22Rv1 (cell line): ENCODE data around the gene SKI.

Source experiments
- H3K27ac ChIP-seq: fragments of 450-650 bp; 2 replicates; pipeline ENCODE4 v1.5.1; 2017
- CTCF ChIP-seq: fragments of 450-650 bp; IDR thresholded peaks from 2 replicates; pipeline ENCODE4 v1.5.1; 2017; ENCODE audit warnings: mild to moderate bottlenecking
- ZFX ChIP-seq: fragments of 450-650 bp; IDR thresholded peaks from 2 replicates; pipeline ENCODE4 v1.6.1; 2017; ENCODE audit warnings: antibody characterized with exemption, borderline replicate concordance

SKI gene

DNA sequence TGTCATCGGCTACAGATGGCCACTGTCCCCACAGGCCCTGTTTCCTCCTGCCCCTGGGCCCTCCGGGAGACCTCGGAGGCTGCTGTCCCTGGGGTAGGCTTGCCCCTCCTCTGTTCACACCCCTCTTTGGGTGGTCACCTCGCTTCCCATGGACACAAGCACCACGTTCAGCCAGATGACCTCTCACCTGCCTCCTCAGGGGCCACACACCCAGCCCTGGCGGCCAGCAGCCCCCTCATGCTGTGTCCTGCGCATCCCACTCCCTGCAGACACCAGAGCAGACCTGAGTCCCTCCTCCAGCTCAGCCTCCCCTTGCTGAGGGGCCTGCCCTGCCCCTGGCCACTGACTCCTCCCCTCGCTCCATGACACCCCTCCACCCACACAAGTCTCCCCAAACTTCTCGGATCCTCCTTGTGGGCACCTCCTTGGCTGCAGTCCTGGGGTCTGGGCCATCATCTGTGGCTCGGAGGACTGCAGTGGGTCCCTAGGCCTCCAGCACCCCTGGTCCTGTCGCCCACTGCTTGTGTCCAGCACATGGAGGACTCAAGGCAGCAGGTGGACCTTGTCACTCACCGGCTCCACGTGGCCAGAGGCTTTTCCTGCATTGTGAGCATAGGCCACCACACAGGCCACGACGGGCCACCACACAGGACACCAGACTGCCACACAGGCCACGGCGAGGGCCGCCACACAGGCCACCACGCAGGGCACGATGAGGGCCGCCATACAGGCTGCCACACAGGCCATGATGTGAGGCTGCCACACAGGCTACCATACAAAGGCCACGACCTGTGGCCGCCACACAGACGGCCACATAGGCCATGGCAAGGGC, 112.2 kb downstream of the SKI start:
- no peak overlapping the region for H3K27ac ChIP-seq
- no peak for TF ChIP-seq CTCF
- no peak for TF ChIP-seq ZFX

DNA sequence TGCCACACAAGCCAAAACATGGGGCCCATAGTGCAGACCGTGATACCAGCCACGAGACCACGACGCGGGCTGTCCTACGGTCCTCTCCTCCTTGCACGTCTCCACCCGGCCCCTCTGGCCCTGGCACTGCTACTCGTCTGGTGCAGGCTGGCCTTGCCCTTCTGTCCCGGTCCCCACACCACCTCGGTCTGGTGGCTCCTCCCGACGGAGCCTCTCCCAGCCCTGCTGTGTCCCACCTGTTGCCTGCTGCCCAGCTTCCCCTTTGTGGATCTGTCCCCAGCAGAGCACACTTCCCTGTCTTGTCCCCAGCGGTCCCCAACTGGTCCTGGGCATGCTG, 112.8 kb downstream of the SKI start:
- no peak overlapping the region for H3K27ac ChIP-seq
- TF ChIP-seq CTCF: no peak
- no peak for TF ChIP-seq ZFX

- TF ChIP-seq CTCF (no peak), ZFX (no peak)
- no peak overlapping the region for H3K27ac ChIP-seq
Measured at GRCh38 chr1:2341706-2342383, 113.7 kb downstream of the SKI start.

DNA sequence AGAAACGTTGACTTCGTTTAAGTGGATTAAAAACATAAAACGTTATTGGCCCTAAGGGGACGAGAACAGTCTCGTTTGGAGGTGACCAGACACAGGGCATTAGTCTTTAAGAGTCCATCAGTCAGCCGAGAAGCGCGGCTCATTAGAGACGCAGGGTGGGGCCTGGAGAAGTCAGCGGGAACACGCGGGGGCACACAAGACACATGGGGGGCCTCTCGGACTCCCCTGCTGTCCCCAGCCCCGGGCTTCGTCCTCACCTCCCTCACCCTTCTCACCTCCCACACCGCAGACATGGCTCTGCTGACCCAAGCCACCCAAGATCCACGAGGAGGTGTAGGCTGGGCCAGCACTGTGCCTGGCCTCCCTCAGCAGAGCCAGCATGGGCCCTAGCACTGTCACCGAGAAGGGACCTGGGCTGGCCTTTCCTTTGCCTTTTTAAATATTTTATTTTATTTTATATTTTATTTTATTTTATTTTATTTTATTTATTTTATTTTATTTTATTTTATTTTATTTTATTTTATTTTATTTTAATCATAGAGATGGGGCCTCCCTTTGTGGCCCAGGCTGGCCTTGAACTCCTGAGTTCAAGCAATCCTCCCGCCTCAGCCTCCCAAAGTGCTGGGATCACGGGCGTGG, 114.4 kb downstream of the SKI start:
- no peak for TF ChIP-seq CTCF
- TF ChIP-seq ZFX: no peak

DNA sequence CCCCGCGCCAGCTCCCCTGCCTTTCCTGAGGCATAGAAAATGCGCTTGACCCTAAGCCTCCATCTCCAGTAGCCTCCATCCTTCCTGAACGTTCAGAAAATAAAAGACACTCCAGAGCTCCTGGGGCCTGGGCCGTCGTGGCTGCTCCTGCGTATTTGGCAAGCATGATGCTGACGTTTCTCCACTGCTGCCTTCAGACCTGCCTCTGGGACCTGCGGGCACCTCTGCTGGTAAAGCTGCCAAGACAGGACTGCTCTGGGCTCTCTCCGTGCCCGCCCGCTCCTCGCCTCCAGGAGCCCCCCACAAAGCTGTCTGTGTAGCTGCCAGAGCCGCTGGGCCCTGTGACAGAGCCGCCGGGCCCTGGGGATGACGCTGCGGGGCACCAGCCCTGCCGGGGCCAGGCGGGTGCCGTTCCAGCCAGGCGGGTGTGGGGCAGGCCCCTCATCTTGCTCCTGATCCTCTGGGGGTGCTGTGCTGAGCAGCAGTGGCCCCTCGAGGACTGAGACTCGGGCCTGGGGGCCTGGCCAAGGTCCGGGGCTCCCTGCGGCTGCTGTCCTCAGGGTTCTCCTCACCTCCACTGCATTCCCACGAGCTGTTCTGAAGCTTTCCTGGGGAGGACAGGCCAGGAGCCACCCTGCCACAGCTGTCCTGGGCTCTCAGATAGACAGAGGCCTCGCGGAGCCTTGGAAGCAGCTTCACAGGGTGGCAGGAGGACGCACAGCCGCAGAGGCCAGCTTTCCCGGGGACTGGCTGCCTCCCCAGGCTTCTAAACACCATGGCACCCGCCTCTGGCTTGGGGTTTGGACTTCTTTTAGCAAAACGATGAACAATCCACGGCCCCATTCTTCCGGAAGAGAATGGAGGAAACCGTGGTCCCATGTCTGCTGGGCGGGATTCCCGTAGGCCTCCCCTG, 115.2 kb downstream of the SKI start:
- TF ChIP-seq ZFX (no peak), CTCF (no peak)
- no peak overlapping the region for H3K27ac ChIP-seq

More for the DNA sequence above, 114.4 kb downstream of the SKI start:
- H3K27ac ChIP-seq: no peak overlapping the region

- H3K27ac ChIP-seq: no peak overlapping the region
Measured at GRCh38 chr1:2344121-2344681, 116.1 kb downstream of the SKI start.

More at GRCh38 chr1:2344121-2344681, 116.1 kb downstream of the SKI start:
- TF ChIP-seq ZFX (no peak), CTCF (no peak)
